Raji (cell line): Measurements from ENCODE around the gene DHRS3.

Source experiments
- POLR2A ChIP-seq: IDR thresholded peaks from 2 replicates; pipeline ENCODE4 v1.6.1; 2011; ENCODE audit warnings: low read depth, low read length, control low read depth; ENCODE audit not compliant: insufficient read depth

DHRS3 gene

GRCh38 chr1:12621346-12622335 is 3.6 kb upstream of the DHRS3 start:
- no peak for TF ChIP-seq POLR2A

DNA sequence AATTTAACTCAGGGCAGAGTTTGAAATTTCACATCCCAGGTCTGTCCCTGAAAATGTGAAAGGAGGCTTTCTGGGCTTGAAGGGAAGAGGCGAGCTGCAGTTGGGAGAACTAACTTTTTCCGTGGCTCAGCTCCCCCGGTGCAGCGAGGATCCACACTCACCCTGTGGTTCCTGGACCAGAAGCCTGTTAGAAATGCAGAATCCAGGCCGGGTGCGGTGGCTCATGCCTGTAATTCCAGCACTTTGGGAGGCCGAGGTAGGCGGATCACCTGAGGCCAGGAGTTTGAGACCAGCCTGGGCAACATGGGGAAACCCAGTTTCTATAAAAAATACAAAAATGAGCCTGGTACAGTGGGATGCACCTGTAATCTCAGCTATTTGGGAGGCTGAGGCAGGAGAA is 2.9 kb upstream of the DHRS3 start:
- TF ChIP-seq POLR2A: no peak

- TF ChIP-seq POLR2A: no peak
Observed at GRCh38 chr1:12620488-12620865, 2.5 kb upstream of the DHRS3 start.

DNA sequence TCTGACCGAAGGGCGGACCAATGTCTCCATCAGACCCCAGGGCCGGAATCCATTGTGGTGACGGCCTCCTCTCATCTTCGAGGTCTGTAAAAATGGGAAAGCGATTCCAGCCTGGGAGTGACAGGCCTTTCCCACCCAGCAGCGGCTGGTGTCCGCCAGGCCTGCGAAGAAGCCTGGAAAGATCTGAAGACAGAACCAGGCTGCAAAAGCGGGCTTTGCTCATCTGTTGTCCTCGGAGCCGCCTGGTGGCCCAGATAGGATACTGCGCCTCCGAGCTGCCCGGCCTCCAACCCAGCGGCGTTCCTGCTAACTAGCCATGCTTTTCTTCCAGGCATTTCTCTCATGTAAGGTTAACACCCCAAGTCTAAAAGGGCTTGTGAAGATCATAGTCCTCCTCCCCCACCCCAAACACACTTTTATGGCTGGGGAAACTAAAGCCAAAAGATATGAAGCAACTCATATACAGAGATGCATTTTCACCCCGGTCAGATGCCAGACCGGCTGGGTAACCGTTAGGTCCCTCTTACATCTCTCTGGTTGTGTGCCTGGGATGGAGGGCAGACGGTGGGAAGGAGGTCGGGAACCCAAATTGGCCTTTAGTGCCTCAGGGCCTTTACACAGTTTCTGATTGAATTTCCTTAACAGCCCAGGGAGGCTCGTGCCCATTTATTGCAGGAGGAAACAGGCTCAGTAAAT is 1.9 kb upstream of the DHRS3 start:
- TF ChIP-seq POLR2A: no peak

DNA sequence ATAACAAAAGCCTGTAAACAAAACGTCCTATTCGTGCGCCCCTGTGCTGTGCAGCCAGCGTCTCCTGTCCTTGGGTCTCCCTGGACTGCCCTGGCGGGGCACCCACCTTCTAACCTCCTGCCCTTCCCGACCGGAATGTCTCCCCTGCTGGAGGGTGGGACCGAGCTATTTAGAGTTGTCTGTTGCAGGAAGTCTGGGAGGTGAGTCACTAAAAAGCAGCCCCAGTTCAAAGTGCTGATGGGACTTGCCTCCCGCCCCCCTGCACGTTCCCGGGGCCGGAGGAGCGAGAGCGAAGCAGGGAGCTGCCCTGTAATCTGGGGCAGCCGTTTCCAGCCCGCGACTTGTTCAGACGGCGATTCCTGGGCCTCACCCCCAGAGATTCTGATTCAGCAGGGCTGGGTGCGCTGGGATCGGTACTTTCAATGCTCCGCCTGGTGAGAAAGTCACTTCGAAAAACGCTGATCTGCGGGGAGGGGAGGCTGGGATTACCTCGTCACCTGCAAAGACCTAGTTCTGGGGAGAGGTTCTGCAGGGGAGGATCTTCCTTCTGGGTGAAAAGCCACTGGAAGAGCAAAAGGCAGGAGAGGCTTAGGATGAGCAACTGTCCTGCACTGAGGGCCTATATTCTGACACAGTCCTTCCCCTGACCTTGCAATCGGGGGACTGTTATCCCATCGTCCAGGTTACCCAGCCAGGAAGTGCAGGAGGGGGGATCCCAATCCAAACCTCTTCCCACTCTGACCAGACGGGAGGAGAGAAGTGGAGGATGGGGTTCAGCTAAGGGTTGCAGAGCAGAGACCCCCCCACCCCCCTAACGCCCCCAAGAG is 1.2 kb upstream of the DHRS3 start:
- TF ChIP-seq POLR2A: no peak

GRCh38 chr1:12618661-12618964 is 603 bp upstream of the DHRS3 start:
- no peak for TF ChIP-seq POLR2A

GRCh38 chr1:12617511-12617900 is 504 bp downstream of the DHRS3 start:
- no peak for TF ChIP-seq POLR2A

- no peak for TF ChIP-seq POLR2A
Observed at GRCh38 chr1:12616709-12617373, 1.2 kb downstream of the DHRS3 start.

GRCh38 chr1:12615865-12616708 is 1.9 kb downstream of the DHRS3 start:
- no peak for TF ChIP-seq POLR2A

DNA sequence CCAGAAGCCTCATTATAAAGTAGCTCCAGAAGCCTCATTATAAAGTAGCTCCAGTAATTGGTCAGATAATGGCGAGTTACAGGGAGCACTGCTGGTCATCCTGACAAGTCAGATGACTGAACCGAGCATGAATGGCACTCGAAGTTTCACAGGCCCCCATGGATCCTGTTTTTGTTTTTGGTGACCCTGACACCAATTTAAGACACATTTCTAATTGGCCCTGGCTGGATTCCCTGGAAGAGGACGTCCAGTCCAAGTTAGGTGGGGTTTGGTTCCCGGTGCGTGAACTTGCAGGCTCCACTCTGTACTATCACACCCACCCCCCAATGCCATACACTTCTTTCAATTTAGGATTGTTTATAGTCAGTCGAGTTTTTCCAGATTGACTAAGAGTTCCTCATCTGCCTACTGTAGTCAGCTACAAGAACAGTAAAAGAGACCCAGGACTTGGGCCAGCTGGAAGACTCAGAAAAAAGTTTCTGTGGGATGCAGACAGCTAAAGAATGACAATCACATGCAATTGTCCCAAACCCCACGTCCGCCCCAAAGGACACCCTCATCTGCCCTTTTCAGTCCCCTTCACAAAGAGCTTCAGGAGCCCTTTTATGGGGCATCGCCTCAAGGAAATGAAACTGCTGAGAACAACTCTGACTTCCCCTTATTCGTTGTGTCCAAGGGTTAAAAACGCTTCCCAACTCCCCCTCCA is 2.7 kb downstream of the DHRS3 start:
- TF ChIP-seq POLR2A: no peak

DNA sequence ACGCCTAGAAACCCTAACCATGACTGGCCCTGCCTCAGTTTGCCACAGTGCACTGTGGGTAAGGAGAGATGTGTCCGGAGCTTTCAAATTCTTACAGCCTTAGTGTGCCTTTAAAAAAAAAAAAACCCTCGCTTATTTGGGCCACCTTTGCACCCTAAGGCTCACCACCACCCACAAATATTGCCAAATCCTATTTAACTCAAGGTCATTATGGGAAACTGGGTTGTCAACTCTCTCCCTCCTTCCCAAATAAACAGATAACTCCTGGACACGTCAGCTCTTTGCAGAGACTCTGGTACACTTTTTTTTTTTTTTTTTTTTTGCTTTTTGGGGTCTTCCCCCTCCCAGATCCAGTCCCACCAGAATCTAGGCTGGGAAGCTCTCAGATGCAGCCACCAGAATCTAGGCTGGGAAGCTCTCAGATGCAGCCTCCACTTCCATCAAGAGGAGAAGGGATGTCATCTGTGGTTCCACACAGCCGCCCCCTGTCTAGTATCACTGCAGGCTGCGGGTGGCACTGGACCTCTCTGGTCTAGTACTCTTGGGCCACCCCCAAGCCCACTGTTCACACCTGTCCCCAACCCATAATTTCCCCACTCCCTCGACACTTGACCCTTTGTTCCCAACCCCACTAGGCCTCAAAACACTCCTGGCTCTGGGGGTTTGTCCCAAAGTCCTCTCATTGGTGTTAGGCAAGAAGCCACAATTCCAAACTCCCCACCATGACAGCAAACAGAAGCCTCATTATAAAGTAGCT is 3.4 kb downstream of the DHRS3 start:
- TF ChIP-seq POLR2A: no peak

GRCh38 chr1:12613180-12613579 is 4.8 kb downstream of the DHRS3 start:
- TF ChIP-seq POLR2A: no peak

DNA sequence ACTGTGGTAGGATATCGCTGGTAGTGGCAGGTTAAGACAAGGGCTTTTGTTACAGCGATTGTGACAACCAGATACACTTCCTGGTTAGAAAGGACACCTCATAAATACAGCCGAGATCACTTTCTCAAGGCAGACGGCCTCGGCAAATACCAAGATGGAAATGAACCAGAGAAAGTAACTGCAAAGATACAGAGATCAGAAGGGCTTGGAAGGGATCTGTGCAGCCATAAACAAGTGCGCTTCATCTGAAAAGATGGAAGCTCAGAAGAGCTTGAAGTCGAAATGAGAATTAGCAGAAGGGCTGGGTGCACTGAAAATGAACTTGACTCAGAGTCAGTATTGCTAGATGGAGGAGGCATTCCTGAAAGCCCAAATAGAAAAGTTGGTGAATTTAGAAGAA is 7.1 kb downstream of the DHRS3 start:
- no peak for TF ChIP-seq POLR2A
